Mesendoderm (in vitro differentiated cells): ENCODE results near the gene MYO7A. TPM values are rescaled to one million over a fixed set of nuclear protein-coding genes. Genes with fewer than 3 reads are reported as not detected.

Experiments used
- DNase-seq: peaks from one replicate; pipeline ENCODE4 v3.0.0; 2013
- H2AK5ac ChIP-seq: 2 replicates; pipeline ENCODE4 v1.6.1; 2013; ENCODE audit warnings: low read length, inconsistent platforms
- H2BK120ac ChIP-seq: 2 replicates; pipeline ENCODE4 v1.6.1; 2013; ENCODE audit warnings: low read depth, mild to moderate bottlenecking, low read length, moderate library complexity, mixed read lengths
- H2BK15ac ChIP-seq: replicated peaks from 2 replicates; pipeline ENCODE4 v1.6.1; 2013; ENCODE audit warnings: low read depth, mild to moderate bottlenecking, moderate library complexity
- H2BK5ac ChIP-seq: 2 replicates; pipeline ENCODE4 v1.6.1; 2013; ENCODE audit warnings: low read length, inconsistent platforms
- H3K18ac ChIP-seq: 2 replicates; pipeline ENCODE4 v1.6.1; 2013; ENCODE audit warnings: mild to moderate bottlenecking, low read length, mixed read lengths
- H3K23ac ChIP-seq: one replicate; pipeline ENCODE4 v1.6.1; 2013; ENCODE audit warnings: low read length
- H3K27ac ChIP-seq: 2 replicates; pipeline ENCODE4 v1.5.1; 2013; ENCODE audit warnings: low read depth, mild to moderate bottlenecking, inconsistent platforms, low read length, moderate library complexity
- H3K27me3 ChIP-seq: 2 replicates; pipeline ENCODE4 v1.6.1; 2013; ENCODE audit warnings: low read length, control low read depth, mild to moderate bottlenecking, inconsistent platforms; ENCODE audit not compliant: insufficient read depth, poor library complexity
- H3K36me3 ChIP-seq: 2 replicates; pipeline ENCODE4 v1.6.1; 2013; ENCODE audit warnings: low read length, inconsistent platforms; ENCODE audit not compliant: control insufficient read depth, insufficient read depth
- H3K4ac ChIP-seq: one replicate; pipeline ENCODE4 v1.6.1; 2013; ENCODE audit warnings: low read depth, mild to moderate bottlenecking, low read length, moderate library complexity
- H3K4me1 ChIP-seq: 2 replicates; pipeline ENCODE4 v1.6.1; 2013; ENCODE audit warnings: low read depth, low read length, inconsistent platforms; ENCODE audit not compliant: control insufficient read depth
- H3K4me2 ChIP-seq: 2 replicates; pipeline ENCODE4 v1.6.1; 2013; ENCODE audit warnings: low read length
- H3K4me3 ChIP-seq: 2 replicates; pipeline ENCODE4 v1.5.1; 2013; ENCODE audit warnings: mild to moderate bottlenecking, low read length
- H3K56ac ChIP-seq: one replicate; pipeline ENCODE4 v1.6.1; 2013; ENCODE audit warnings: low read length
- H3K79me1 ChIP-seq: 2 replicates; pipeline ENCODE4 v1.6.1; 2013; ENCODE audit warnings: low read length, inconsistent platforms
- H3K79me2 ChIP-seq: 2 replicates; pipeline ENCODE4 v1.6.1; 2013; ENCODE audit warnings: mild to moderate bottlenecking, low read length; ENCODE audit not compliant: control insufficient read depth, insufficient read depth
- H3K9ac ChIP-seq: 2 replicates; pipeline ENCODE4 v1.6.1; 2013; ENCODE audit warnings: low read length, inconsistent platforms
- H4K5ac ChIP-seq: one replicate; pipeline ENCODE4 v1.6.1; 2013; ENCODE audit warnings: low read length
- H4K8ac ChIP-seq: one replicate; pipeline ENCODE4 v1.6.1; 2013; ENCODE audit warnings: low read depth, mild to moderate bottlenecking, control low read depth, low read length, moderate library complexity
- WGBS: extraction: QIAGEN DNeasy Blood & Tissue Kit; methylation state at CpG from one replicate; pipeline ENCODE4 v1.1.7; 2013; ENCODE audit warnings: low lambda C conversion rate, missing lambda C conversion rate; ENCODE audit not compliant: insufficient coverage; ENCODE audit errors: extremely low coverage; 5-methylcytosine and 5-hydroxymethylcytosine counted together
- polyA plus RNA-seq, 2 experiments: library from polyadenylated mRNA; stranded (reverse); fragments of 200-250 nt; gene quantifications; one replicate each; pipeline ENCODE4 v1.2.3, GENCODE V29; 2013

Gene MYO7A
- polyA plus RNA-seq (2013, experiment 1 of 2) = 0.51 TPM
- 0.49 TPM for polyA plus RNA-seq (2013, experiment 2 of 2)

DNA sequence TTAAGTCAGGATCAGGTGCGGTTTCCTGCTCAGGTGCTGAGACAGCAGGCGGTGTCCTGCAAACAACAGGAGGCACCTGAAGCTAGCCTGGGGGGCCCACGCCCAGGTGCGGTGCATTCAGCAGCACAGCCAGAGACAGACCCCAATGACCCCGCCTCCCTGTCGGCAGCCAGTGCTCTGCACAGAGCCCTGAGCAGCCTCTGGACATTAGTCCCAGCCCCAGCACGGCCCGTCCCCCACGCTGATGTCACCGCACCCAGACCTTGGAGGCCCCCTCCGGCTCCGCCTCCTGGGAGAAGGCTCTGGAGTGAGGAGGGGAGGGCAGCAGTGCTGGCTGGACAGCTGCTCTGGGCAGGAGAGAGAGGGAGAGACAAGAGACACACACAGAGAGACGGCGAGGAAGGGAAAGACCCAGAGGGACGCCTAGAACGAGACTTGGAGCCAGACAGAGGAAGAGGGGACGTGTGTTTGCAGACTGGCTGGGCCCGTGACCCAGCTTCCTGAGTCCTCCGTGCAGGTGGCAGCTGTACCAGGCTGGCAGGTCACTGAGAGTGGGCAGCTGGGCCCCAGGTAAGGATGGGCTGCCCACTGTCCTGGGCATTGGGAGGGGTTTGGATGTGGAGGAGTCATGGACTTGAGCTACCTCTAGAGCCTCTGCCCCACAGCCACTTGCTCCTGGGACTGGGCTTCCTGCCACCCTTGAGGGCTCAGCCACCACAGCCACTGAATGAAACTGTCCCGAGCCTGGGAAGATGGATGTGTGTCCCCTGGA is at the start of gene MYO7A:
Gene MYO7A, plus strand, starts transcription at position 327 of the 772 bp plus-strand sequence. CDS start 2,389 bp downstream, outside the sequence.
- Histone ChIP-seq H2BK5ac (no peak within 1 kb of the TSS), H3K27ac (no peak within 1 kb of the TSS), H3K79me2 (no peaks in the 10 kb centered on the region), H3K27me3 (no peaks in the 10 kb centered on the region), H4K5ac (no peak within 1 kb of the TSS), H3K4me3 (no peak within 1 kb of the TSS), H2AK5ac (no peak within 1 kb of the TSS), H3K4ac (no peak within 1 kb of the TSS), H3K9ac (peak within 1 kb of the TSS; percentile 58), H3K4me1 (peaks cover 3% of the 10 kb centered on the region), H3K4me2 (peak within 1 kb of the TSS; percentile 89), H3K79me1 (no peaks in the 10 kb centered on the region), H3K23ac (no peak within 1 kb of the TSS), H3K18ac (no peak within 1 kb of the TSS), H3K36me3 (no peaks in the 10 kb centered on the region), H2BK15ac (no peak within 1 kb of the TSS), H2BK120ac (no peak within 1 kb of the TSS), H4K8ac (no peak within 1 kb of the TSS), H3K56ac (peak within 1 kb of the TSS; percentile 74)
- DNase-seq = peak; percentile 57
- WGBS = no CpG with 5 or more reads among the region's 20 CpGs

GRCh38 chr11:77079666-77080065 is 48.4 kb upstream of the MYO7A start:
- no peak overlapping the region for H3K18ac ChIP-seq
- H2BK5ac ChIP-seq = no peak overlapping the region
- H3K23ac ChIP-seq = no peak overlapping the region
- H3K27ac ChIP-seq = no peak overlapping the region
- H3K4ac ChIP-seq = no peak overlapping the region
- H3K79me1 ChIP-seq = no peaks in the 10 kb centered on the region
- no peaks in the 10 kb centered on the region for H3K4me1 ChIP-seq
- no peak overlapping the region for H2BK120ac ChIP-seq
- no peak overlapping the region for H3K4me3 ChIP-seq
- no peak for DNase-seq
- no peaks in the 10 kb centered on the region for H3K27me3 ChIP-seq
- H3K4me2 ChIP-seq = no peak overlapping the region
- no peak overlapping the region for H2AK5ac ChIP-seq
- no peaks in the 10 kb centered on the region for H3K79me2 ChIP-seq
- H4K5ac ChIP-seq = no peak overlapping the region
- no peaks in the 10 kb centered on the region for H3K36me3 ChIP-seq
- H3K56ac ChIP-seq = no peak overlapping the region
- no CpG with 5 or more reads among the region's 2 CpGs for WGBS
- no peak overlapping the region for H2BK15ac ChIP-seq
- no peak overlapping the region for H4K8ac ChIP-seq
- no peak overlapping the region for H3K9ac ChIP-seq

- Histone ChIP-seq H4K8ac (no peak overlapping the region), H3K79me2 (no peaks in the 10 kb centered on the region), H3K4me1 (no peaks in the 10 kb centered on the region), H3K18ac (no peak overlapping the region), H3K4ac (no peak overlapping the region), H2BK15ac (no peak overlapping the region), H3K27ac (no peak overlapping the region), H2BK5ac (no peak overlapping the region), H2BK120ac (no peak overlapping the region), H3K4me3 (no peak overlapping the region), H3K79me1 (no peaks in the 10 kb centered on the region), H3K23ac (no peak overlapping the region), H2AK5ac (no peak overlapping the region), H3K4me2 (no peak overlapping the region), H3K56ac (no peak overlapping the region), H4K5ac (no peak overlapping the region), H3K36me3 (no peaks in the 10 kb centered on the region), H3K27me3 (no peaks in the 10 kb centered on the region), H3K9ac (no peak overlapping the region)
- no peak for DNase-seq
- WGBS = no CpG with 5 or more reads among the region's 2 CpGs
These were observed 47.3 kb upstream of the MYO7A start for GRCh38 chr11:77080643-77081210.

GRCh38 chr11:77081381-77081851 is 46.6 kb upstream of the MYO7A start:
- no peak overlapping the region for H2BK5ac ChIP-seq
- H3K9ac ChIP-seq = no peak overlapping the region
- no peak overlapping the region for H3K4me2 ChIP-seq
- H2BK15ac ChIP-seq = no peak overlapping the region
- no peak overlapping the region for H2BK120ac ChIP-seq
- no peak overlapping the region for H3K27ac ChIP-seq
- no peaks in the 10 kb centered on the region for H3K4me1 ChIP-seq
- no peak overlapping the region for H3K18ac ChIP-seq
- no peak overlapping the region for H3K56ac ChIP-seq
- H4K8ac ChIP-seq = no peak overlapping the region
- no peak overlapping the region for H4K5ac ChIP-seq
- H3K79me1 ChIP-seq = no peaks in the 10 kb centered on the region
- H3K23ac ChIP-seq = no peak overlapping the region
- H2AK5ac ChIP-seq = no peak overlapping the region
- H3K4me3 ChIP-seq = no peak overlapping the region
- DNase-seq = no peak
- H3K79me2 ChIP-seq = no peaks in the 10 kb centered on the region
- H3K27me3 ChIP-seq = no peaks in the 10 kb centered on the region
- no CpG with 5 or more reads among the region's 9 CpGs for WGBS
- H3K4ac ChIP-seq = no peak overlapping the region
- no peaks in the 10 kb centered on the region for H3K36me3 ChIP-seq

- Histone ChIP-seq H3K9ac (no peak overlapping the region), H3K27me3 (no peaks in the 10 kb centered on the region), H3K79me1 (no peaks in the 10 kb centered on the region), H2AK5ac (no peak overlapping the region), H3K4me1 (peaks cover 3% of the 10 kb centered on the region), H3K23ac (no peak overlapping the region), H3K18ac (no peak overlapping the region), H3K79me2 (no peaks in the 10 kb centered on the region), H3K27ac (no peak overlapping the region), H3K4ac (no peak overlapping the region), H3K4me3 (no peak overlapping the region), H3K4me2 (no peak overlapping the region), H2BK15ac (no peak overlapping the region), H4K5ac (no peak overlapping the region), H3K36me3 (no peaks in the 10 kb centered on the region), H2BK5ac (no peak overlapping the region), H4K8ac (no peak overlapping the region), H2BK120ac (no peak overlapping the region), H3K56ac (no peak overlapping the region)
- no CpG with 5 or more reads among the region's 11 CpGs for WGBS
- DNase-seq = no peak
These were observed 45.8 kb upstream of the MYO7A start for GRCh38 chr11:77081976-77082836.
